Testis (tissue), 2 donors: ENCODE measurements around the gene SUSD2.

Experiments used
- POLR2A ChIP-seq: fragments of 450-650 bp; IDR thresholded peaks from one replicate; pipeline ENCODE4 v1.6.1; 2017; ENCODE audit warnings: antibody characterized with exemption, mild to moderate bottlenecking, moderate library complexity
- TF ChIP-seq, protein P1 (sequence below), 3 experiments: fragments of 450-650 bp in 2 of 3; fragments of 200-600 bp in 1 of 3; sonication (generic) in 1 of 3; IDR thresholded peaks; one replicate each; pipeline ENCODE4 v1.5.1; 2016 to 2019; ENCODE audit warnings: antibody characterized with exemption in 3 of 3, mild to moderate bottlenecking in 2 of 3, moderate library complexity in 1 of 3

DNA sequence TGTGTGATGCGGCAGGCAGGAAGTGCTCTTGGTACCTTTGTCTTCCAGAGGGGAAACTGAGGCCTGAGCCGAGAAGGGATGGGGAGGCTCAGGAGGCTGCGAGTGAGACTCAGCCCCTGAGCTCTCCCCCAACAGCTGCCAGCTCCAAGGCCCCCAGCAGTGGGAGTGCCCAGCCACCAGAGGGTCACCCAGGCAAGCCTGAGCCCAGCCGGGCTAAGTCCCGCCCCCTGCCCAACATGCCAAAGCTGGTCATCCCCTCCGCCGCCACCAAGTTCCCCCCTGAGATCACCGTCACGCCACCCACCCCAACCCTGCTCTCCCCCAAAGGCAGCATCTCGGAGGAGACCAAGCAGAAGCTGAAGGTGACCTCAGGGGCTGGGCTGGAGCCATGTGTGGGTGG lies 3.8 kb upstream of the SUSD2 start:
- no peak for TF ChIP-seq POLR2A
- TF ChIP-seq, protein P1, sequence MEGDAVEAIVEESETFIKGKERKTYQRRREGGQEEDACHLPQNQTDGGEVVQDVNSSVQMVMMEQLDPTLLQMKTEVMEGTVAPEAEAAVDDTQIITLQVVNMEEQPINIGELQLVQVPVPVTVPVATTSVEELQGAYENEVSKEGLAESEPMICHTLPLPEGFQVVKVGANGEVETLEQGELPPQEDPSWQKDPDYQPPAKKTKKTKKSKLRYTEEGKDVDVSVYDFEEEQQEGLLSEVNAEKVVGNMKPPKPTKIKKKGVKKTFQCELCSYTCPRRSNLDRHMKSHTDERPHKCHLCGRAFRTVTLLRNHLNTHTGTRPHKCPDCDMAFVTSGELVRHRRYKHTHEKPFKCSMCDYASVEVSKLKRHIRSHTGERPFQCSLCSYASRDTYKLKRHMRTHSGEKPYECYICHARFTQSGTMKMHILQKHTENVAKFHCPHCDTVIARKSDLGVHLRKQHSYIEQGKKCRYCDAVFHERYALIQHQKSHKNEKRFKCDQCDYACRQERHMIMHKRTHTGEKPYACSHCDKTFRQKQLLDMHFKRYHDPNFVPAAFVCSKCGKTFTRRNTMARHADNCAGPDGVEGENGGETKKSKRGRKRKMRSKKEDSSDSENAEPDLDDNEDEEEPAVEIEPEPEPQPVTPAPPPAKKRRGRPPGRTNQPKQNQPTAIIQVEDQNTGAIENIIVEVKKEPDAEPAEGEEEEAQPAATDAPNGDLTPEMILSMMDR (IDR thresholded peaks at IDR 0.05), result no peak
